Inflammatory macrophage treated with lipopolysaccharide for 1 hour (primary cell): ENCODE measurements around the gene HMGN2.
A peak's percentile ranks its signal among the peaks of the same experiment; 100 is the strongest.
"Not testable (repeated sequence)": the region's sequence is repeated elsewhere in the genome, so short reads cannot be mapped to it uniquely, and the experiment has no call there.

Experiments
- DNase-seq, 2 donors: peaks; one replicate each; pipeline ENCODE4 v3.0.0-alpha.2; 2020 to 2022

The HMGN2 gene

DNA sequence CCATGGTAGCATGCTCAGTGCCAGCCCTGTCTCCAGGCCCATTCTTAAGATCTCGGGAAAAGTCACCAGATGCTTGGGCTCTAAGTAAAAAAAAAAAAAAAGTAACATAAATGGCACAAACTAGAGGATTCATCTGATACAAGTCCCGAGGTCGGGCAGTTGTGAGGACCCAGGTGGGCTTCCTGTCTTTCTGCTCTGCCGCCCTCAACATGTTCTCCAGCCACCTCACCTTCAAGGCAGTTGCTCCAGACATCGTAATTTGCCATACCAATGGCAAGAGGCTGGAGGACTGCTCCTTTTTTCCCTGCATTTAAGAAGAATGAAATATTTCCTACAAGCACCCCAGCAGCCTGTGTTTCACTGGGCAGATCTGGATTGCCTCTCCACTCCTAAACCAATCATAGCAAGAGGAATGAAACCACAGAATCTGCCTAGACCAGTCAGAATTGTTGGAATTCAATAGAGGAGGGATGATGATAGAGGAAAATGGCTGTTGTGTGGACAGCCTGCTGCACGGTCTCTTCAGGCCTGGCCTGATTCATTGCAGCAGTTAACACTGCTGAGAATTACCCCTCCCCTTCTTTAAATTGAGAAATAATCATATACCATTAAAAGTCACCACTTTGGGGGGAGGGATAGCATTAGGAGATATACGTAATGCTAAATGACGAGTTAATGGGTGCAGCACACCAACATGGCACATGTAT, 5.4 kb downstream of the HMGN2 start:
- DNase-seq: no peak

DNA sequence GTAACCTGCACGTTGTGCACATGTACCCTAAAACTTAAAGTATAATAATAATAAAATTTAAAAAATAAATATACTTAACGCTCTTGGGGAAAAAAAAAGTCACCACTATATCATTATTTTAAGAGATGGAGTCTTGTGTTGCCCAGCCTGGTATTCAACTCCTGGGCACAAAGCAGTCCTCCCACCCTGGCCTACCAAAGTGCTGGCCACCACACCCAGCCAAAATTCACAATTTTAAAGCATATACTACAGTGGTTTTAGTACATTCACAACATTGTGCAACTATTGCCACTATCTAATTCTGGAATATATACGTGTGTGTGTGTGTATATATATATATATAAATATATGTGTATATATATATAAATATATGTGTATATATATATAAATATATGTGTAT, 5.9 kb downstream of the HMGN2 start:
- DNase-seq: no peak

DNA sequence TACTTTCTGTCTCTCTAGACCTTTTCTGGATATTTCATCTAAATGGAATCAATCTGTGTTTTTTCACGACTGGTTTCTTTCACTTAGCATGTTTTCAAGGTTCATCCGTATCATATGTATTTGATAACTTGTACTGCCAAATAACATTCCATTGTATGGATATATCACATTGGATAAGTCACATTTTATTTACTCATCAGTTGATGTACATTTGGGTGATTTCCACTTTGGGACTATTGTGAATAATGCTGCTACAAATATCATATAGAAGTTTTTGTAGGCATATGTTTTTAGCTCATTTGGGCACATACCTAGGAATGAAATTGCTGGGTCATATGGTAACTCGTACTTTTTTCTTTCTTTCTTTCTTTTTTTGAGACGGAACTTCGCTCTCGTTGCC, 6.7 kb downstream of the HMGN2 start:
- no peak for DNase-seq

DNA sequence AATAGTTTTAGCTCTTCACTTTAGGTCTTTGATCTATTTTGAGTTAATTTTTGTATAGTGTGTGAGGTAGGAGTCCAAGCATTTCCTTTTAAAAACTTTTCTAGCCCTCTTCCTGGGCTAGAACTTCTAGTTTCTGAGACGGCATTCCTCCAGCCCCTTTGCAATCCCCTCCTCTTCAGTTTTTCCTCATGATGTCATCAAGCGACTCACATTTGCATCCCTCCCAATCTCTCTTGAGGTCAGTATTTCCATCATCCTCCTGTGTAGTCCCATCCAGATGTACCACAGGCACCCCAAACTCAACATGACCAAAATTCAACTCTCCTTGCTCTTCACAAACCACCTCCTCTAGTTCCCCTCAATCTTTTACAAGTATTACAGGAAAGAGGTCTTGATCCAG, 10.7 kb downstream of the HMGN2 start:
- DNase-seq: no peak

DNA sequence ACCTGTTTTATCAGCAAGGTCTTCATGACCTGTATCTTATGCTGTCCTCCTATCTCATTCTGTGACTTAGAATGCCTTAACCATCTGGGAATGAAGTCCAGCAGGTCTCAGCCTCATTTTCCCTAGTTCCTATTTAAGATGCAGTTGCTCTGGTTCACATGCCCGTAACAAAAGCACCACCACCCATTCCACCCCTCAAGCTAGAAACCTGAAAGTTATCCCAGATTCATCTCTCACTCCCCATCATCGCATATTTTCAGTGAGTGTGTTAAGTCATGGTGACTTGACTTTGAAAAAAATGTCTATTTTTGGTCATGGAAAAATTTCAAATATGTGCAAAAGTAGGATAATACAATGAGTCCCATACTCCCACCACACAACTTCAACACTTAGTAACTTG, 11.7 kb downstream of the HMGN2 start:
- DNase-seq: no peak

DNA sequence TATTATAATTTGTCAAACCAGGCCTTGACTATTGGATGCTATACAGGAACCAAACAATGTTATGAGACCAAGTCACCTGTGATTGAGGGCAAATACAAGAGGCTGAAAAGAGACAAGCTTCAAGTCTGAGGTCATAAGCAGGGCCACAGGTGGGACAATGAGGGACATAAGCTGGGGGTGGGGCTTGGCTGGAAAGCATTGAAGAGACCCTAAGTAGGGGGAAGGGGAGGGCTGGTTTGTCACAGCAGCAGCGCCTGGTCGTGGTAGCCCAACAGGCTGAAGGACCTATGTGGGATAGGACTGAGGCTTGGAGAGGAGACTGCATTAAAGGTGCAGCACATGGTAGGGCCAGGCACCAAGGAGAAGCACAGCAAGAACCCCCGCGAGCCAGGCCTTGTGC, 17.9 kb downstream of the HMGN2 start:
- no peak for DNase-seq

DNA sequence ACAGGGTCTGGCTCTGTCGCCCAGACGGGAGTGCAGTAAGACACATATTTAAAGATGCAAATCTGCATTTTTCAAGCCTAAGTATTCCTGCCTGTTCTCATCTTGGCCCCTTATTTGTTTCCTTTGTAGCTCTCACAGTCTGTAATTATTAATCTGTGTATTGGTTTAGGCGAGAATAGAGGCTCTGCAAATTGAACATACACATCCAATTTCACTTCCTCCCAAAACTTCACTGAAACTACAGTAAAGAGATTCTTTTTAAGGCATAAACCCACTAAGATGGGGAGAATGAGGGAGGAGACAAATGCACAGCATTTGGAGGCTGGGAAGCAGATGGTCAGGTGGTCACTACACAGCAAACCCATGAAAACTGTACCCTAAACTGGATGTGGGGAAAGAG, 21.0 kb downstream of the HMGN2 start:
- DNase-seq: no peak

DNA sequence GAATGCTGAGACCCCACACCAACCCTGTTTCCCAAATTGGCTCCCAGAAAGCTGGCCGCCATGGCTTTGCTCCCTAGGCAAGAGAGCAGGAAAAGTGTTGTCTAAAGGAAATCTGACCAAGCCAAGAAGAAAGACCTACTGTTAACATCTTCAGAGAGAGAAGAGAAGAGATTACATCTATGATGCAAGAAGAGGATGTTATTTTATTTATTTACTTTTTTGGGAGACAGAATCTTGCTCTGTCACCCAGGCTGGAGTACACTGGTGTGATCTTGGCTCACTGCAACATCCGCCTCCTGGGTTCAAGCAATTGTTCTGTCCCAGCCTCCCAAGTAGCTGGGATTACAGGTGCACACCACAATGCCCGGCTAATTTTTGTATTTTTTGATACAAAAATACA, 21.7 kb downstream of the HMGN2 start:
- DNase-seq: no peak

DNA sequence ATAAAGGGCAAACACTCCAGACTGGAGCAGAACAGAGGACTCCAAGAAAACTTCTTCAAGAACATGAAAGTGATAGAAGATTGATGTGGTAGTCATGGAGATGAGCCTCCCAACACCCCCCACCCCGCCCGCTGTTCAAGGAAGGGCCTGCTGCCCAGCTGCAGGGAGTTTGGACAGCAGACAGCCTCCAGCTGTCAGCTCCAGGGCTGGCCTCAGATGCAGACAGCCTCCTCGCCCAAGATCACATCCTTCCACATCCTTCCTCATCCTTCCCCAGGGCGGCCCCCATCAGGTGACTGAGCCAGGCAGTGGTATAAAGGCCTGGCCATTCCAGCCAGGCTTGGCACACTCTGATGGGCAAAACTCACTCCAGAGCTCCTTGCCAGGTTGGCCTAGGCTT, 24.6 kb downstream of the HMGN2 start:
- DNase-seq: no peak

DNA sequence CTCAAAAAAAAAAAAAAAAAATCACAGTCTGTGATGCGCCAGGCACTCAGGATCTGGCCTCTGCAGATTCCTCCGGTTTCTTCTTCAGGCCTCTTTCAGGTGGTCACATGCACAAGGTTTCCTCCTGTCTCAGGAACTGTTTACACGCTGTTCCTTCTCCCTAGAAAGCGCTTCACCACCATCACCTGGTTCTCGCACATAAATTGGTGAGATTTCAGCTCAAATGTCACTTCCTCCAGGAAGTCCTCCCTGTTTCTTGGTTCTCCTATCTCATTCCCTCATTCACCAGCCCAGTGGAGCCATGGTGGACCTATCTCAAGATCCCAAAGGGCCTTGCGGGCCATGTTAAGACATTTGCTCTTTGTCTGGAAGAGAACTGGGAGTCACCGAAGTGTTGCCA, 26.7 kb downstream of the HMGN2 start:
- DNase-seq: no peak

DNA sequence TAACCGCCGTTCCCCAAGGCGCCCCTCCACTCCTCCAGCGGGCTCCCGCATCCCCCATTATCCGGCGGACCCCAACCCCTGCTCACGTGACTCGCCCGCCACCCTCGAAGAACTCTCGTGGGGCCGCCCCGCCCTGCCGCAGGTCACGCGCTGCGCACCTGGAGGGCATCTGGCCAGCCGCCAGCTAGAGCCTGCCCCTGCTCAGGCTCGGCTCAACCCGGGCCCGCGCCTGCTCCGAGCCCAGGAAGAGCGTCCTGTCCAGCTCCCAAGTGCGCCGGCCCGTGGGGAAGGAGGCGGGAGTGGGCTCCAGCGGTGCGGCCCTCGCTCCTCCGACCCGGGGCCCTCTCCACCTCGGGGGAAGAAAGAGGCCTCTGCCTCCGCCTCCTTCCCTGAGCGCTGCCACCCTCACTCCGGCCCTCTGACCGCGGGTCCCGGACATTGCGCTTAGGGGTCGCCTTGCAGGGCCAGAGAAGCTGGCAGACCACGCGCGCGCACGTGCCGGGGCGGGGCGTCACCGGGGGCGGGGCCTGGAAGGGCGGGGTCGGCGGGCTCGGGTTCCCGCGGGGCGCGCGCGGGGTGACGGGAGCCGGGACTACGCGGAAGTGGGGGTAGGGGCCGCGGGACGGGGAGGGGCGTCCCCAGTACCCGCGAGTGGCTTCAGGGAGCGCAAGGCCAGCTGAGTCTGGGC, 28.4 kb downstream of the HMGN2 start:
- DNase-seq: peak; percentile 66 to 88

DNA sequence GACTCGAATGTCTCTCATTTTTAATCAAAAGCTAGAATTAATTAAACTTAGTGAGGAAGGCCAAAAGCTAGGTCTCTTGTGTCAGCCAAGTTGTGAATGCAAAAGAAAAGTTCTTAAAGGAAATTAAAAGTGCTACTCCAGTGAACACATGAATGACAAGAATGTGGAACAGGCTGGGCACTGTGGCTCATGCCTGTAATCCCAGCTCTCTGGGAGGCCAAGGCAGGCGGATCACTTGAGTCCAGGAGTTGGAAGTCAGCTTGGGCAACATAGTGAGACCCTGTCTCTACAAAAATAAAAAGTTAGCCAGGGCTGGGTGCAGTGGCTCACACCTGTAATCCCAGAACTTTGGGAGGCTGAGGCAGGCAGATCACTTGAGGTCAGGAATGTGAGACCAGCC, 38.5 kb downstream of the HMGN2 start:
- not testable (repeated sequence) for DNase-seq

DNA sequence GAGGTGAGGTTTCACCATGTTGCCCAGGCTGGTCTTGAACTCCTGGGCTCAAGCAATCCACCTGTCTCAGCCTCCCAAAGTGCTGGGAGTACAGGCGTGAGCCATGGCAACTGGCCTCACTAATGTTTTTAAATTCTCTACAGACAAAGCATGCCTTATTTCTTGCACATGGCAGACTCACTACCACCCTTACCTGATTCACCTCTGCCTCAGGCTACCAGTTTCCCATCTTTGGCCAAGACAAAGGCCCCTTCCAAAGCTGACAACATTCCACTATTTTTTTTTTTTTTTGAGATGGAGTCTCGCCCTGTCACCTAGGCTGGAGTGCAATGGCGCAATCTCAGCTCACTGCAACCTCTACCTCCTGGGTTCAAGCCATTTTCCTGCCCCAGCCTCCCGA, 43.6 kb downstream of the HMGN2 start:
- not testable (repeated sequence) for DNase-seq

DNA sequence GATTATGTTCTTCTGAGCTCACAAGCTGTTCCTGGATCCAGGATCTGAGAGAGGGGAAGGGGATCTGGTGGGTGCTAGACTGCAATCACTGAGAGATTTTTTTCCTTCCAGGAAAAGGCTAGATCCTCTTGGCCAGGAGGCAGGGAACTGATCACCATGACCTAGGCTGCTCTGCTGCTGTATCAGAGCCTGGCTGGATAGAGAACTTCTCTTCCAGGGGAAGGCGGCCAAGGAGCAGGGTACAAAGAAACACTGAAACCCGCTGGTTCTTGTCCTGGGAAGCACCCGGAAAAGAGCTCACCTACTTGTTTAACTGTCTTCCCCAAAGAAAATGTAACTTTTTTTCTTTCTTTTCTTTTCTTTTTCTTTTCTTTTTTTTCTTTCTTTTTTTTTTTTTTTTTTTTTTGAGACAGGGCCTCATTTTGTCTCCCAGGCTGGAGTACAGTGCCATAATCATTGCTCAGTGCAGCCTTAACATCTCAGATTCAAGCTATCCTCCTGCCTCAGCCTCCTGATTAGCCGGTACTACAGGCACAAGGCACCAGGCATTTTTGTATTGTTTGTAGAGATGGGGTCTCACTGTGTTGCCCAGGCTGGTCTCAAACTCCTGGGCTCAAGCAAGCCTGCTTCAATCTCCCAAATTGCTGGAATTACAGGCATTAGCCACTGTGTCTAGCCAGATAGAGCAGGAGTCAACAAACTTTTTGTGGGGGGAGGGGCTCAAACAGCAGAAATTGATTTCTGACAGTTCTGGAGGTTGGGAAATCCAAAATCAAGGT, 44.9 kb downstream of the HMGN2 start:
- no peak for DNase-seq

DNA sequence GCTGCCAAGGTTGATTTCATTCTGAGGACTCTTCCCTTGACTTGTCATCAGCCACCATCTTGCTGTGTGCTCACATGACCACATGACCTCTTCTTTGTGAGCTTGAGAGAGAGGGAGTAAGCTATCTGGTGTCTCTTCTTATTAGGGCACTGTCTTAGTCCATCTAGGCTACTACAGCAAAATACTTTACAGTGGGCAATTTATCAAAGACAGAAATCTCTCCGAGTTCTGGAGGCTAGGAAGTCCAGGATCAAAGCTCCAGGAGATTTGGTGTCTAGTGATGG, 45.5 kb downstream of the HMGN2 start:
- DNase-seq: no peak

DNA sequence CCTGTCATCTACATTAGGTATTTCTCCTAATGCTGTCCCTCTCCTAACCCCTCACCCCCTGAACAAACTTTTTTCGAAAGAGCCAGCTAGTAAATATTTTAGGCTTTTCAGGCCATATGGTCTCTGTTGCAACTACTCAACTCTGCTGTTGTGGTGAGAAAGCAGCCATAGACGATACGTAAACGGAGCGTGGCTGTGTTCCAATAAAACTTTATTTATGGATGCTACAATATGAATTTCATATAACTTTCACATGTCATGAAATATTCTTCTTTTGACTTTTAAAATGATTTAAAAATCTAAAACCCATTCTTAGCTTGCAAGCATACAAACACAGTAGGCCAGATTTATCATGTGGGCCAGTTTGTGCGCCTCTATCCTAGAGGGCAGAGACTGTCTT, 46.1 kb downstream of the HMGN2 start:
- no peak for DNase-seq

DNA sequence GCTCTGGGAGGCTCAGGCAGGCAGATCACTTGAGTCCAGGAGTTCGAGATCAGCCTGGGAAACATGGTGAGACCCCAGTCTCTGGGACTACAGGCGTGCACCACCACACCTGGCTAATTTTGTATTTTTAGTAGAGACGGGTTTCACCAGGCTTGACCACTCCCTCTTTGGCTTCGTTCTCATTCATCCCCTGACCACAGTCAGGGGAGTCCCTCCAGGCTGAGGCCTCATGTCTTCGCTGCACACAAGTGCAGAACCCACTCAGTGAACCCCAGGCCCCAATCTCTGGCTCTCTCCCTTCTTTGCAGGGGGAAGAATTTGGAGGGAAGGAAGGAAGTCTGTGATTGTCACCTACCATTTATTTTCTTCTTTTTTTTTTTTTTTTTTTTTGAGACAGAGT, 48.1 kb downstream of the HMGN2 start:
- DNase-seq: no peak

DNA sequence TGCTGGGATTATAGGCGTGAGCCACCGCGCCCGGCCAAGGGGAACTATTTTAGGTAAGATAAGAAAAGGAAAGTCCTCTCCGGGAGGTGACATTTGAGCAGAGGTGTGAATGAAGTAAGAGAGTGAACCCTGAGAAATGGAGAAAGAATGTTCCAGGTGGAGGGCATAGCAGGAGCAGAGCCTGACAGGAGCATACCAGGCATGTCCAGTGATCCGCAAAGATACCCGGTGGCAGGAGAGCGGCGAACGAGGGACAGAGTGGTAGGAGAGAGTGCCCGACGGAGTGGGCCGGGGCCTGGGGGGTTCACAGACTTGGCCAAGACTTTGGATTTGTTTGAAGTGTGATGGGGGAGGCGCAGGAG, 49.4 kb downstream of the HMGN2 start:
- no peak for DNase-seq

DNA sequence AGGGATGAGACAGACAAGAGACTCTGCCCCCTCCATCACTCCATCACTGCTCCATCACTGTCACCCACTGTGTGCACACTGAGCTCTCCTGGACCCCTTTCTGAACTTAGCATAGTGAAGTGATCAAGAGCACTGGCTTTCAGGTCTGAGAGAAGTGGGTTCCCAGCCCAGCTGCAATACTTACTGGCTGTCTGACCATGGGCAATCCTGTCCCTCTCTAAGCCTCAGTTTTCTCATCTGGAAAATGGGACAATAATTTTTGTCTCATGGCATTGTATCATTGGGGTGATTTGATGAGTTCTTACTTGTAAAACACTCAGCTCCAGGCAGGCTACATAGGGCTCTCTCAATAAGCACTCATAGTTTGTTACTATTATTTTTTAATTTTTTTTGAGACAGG, 49.8 kb downstream of the HMGN2 start:
- no peak for DNase-seq

DNA sequence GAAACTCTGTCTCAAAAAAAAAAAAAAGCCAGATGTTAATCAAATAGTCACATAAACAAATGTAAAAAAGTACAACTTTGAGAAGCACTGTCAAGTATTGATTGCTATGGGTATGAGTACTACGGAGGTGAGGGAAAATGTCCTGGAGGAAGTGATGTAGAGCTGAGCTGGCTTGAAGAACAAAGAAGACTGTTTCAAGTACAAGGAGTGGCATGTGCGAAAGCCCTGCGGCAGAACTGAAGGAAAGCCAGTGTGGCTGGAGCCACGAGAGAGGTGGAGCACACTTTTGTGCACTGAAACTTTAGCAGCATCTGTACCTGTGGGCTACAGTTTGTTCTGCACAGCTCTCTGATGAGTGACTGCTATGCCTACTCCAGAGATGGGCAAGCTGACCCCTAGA, 51.9 kb downstream of the HMGN2 start:
- DNase-seq: no peak
